CD4-positive, alpha-beta T cell treated with Interleukin-6 for 4 hours (primary cell): ENCODE results near the gene FAM217A.
"Not testable (repeated sequence)": the region's sequence is repeated elsewhere in the genome, so short reads cannot be mapped to it uniquely, and the experiment has no call there.

ENCODE experiments used
- DNase-seq: peaks from one replicate; pipeline ENCODE4 v3.0.0-alpha.2; 2020; ENCODE audit warnings: mixed read lengths

The FAM217A gene, protein sequence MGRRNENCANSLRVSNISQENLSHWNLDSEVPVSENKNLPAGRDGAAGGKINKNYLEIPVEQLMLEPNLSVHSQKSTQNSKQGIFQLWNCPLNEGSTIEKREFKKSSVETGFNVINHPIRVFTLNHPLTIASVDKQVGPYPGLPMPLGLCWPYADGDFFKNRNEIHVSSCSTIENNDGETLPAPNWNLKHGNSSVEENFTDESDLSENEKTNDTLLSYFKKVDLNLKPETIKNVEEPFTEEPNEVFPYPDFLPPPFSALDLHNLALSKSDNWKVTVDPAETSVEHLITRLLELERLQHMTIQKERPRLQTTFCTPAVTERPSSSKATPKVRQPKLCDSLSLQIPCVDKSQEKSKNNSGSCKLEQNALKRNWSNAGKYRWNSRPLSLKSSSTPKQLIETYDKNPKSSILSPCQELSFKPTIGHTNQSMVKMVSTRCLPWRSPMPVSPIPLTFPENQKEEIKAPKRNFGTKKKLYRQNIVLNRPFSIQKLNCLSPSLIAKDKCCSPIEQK

DNA sequence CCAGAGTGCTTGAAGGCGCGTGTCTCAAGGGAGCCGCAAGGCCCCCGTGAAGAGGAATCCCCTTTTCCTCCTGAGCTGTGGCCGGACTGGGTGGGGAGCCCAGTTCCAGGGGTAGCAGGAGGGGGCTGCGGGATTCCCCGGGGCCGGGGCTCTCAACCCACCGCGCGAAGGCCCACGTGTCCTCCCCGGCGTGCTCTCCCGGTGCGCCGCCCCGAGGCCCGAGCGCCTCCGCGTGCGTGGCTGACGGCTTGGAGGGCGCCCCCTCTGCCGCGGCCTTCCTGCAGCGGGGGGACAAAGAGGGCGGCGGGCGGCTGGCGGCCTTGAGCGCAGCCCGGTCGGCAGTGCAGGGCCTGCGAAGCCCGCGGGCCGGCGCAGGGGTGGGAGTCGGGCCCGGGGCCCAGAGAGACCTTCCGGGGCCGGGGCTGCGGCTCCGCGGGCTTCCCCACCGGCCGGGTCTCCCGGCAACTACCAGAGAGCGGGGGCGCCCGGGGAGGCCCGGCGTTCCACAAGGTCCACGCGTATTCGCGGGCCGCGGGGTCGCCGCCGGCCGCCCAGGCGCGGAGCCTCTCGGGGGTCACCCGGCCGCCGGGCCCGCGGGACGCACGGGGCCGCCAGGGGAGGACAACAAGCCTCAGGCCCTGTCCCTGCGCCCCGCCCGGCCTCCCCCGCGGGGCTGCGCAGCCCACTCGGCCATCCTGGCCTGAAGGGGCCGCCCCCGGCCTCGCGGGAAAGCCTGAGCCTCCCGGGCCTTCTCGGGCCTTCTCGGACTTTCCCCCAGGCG lies at the start of gene FAM217A:
Gene FAM217A, minus strand, starts transcription at position 447 of the 781 bp plus-strand sequence. CDS start 1,723 bp downstream, outside the sequence.
- DNase-seq = no peak

GRCh38 chr6:4128072-4128471 lies 49.1 kb upstream of the FAM217A start:
- DNase-seq = no peak

DNA sequence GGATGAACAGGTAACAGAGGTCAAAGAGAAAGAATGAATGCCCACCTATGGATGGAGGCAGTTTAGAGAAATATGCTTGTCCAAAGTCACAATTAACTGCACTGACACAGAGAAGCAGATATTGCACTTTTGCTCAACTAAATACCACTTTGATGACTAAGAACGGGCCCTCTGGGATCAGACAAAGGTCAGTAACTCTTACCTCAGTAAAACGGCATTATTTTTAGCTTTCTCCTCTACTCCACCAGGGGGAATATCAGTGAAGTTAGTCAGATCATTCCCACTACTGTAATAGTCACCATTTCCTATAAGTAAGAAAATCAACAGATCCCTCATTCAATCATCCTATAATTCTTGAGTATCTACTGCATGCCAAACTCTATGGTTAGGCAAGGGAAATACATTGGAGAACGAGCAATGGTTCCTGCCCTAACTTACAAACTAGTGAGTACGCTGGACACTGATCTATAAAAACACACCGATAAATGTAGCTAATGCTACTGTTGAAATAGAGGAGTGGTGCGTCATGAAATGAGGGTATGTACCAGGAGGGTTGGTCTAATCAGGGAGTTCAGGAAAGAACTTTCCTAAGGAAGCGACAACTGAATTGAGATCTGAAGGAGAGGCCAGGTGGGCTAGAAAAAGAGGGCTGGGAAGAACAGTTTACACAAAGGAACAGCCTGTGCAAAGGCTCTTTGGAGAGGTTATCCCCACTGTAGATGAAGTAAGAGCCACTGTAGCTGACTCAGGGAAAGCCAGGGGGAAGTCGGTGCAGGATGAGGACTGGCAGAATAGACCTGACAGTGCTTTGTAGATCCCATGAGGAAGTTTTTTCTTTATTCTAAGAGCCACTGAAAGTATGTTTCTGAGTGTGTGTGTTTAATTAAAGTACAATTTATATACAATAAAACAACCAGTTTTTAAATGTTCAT lies 47.3 kb upstream of the FAM217A start:
- no peak for DNase-seq

DNA sequence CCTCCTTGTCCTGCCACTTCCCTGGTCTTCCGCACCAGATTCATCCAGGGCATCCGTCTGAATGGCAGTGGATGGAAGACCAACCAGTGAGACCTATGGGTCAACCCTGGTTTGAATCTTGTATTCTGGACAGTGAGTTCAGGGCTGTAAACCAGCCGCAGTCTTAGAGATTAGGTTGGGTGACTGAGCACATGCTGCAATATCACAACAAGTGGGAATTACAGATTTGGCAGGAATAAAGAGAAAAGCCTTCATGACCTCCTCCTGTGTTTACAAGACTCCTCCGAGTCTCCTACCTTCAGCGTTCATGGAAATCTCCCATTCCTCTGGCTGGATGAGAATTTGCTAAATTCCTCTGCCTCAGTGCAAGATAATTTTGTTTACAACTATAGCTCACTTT lies 46.6 kb upstream of the FAM217A start:
- no peak for DNase-seq

DNA sequence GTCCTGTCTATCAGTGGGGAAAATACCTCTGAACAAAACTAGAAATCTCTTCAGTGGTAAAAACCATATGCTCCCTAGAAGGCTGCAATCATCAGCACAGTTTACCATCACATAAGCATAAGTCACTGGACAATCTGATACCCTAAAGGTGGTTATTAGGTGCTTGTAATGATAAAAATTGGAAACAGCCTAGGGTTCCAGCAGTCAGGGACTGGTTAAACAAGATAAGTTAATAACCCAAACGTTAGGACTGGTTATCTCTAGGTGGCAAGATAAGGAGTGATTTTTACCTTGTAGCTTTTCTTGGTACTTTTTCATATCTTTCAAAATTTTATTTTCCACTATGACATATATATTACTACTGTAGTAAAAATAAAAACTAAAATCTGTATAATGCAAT lies 45.4 kb upstream of the FAM217A start:
- no peak for DNase-seq

DNA sequence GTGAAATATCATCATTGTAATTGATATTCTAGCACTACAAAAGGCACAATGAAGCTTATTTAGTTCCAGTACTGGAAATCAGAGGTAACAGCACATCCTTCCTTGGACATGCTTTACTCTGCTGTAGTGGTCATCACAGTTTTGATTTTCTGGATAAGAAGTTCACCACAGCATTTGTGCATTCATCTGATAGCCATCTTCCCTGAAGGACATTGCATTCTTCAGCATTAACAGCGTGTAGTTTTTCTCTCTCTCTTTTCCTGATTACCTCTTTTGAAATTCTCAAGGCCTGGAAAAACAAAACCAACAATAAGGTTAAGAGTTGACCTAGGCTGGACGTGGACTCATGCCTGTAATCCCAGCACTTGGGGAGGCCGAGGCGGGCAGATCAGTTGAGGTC lies 36.8 kb upstream of the FAM217A start:
- no peak for DNase-seq

DNA sequence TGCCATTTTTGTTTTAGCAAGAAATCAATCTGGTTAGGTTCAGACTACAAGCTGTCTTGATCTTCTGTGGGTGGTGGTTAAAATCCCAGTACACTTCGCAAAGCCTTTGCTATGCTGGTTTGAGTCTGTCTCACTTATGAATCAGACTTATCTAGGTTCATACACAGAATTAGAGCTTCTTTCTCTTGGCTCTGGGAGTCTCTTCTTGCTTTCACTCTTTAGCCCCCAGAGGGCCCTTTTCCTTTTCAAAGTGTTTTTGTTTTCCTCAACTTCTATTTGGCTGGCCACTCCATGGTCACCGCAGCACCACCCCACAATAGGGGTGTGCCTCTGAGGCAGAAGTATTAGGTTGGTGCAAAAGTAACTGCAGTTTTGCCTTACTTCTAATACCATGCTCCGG lies 35.2 kb upstream of the FAM217A start:
- no peak for DNase-seq

DNA sequence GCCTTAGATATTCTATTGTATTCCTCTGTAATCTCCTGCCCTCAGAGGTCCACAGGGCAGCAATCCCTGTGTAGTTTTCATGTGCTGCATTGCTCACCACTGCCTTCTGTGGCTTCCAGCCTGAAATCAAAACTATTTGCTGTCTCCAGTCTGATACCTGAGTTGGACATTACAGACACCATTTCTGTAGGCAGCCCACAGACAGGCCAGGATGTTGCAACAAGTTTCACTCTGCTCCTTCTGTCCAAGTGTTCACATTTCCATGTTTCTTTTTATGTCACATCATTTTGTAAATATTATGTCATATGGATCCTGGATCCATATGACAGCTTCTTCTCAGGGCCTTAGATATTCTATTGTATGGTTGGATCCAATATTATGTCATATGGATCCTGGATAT lies 34.7 kb upstream of the FAM217A start:
- no peak for DNase-seq

DNA sequence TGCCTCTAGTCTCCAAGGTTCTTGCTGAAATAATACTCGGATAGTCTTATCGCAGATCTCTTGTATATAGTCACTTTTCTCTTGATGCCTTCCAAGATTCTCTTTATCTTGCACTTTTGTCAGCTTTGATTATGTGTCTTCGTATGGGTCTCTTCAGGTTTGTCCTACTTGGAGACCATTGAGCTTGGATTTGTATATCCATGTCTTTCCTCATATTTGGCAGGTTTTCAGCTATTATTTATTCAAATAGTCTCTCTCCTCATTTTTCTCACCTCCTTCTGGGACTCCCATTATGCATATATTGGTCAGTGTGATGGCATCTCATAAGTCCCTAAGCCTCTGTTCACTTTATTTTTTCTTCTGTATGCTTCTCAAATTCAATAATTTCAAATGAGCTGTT lies 33.4 kb upstream of the FAM217A start:
- no peak for DNase-seq

- not testable (repeated sequence) for DNase-seq
Measured at GRCh38 chr6:4109363-4109815, 30.5 kb upstream of the FAM217A start.

GRCh38 chr6:4108561-4109093 lies 29.7 kb upstream of the FAM217A start:
- DNase-seq = no peak

- no peak for DNase-seq
Measured at GRCh38 chr6:4107873-4108272, 28.9 kb upstream of the FAM217A start.

DNA sequence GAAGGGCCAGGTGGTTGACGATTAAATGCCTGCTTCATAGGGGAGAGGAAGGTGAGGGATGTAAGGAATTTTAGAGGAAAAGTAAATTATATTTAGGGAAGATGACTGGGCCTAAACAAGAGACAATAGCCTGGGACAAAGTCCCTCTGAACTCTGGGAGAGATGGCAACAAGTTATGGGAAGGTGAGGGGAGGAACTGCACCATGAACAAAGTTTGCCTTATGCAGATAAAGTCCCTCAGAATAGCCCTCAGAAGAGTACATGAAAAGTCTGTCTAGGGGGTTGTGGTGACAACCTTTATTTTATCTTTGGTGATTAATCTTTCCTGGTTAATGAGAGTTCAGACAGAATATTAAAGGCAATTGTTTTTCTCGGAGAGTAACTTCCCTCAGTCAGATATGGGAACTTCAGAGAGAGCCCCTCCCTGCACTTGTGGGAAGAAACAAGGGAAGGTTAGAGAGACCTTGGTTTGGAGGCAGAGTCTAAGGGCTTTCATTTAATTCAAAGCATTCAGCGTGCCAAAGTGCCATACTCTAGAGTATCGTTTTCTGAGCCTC lies 27.1 kb upstream of the FAM217A start:
- no peak for DNase-seq

GRCh38 chr6:4103929-4104328 lies 25.0 kb upstream of the FAM217A start:
- DNase-seq = no peak

DNA sequence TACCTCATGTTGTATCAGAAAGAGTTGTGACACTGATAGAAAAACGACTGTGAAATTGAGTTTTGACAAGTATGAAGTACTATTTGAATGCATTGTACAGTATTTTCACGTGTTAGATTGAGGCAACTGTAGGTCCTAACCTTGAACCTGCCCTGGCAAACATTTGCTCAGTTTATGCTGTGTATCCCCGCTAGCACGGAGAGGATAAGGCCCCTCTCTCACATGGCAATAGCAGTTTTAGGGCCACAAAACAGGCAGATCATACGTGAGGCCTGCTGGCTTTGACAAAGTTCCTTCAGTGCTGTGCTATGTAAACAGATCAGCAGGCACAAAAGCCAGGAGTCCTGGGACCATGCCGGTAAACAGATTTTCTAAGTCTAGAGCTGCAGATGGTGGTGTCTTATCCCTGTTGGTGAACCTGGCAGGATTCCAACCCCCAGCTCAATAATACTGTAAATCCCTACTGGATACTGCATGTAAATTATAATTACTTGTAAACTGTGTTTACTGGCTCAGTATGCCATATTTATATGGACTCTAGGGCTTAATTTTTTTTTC lies 23.8 kb upstream of the FAM217A start:
- no peak for DNase-seq

DNA sequence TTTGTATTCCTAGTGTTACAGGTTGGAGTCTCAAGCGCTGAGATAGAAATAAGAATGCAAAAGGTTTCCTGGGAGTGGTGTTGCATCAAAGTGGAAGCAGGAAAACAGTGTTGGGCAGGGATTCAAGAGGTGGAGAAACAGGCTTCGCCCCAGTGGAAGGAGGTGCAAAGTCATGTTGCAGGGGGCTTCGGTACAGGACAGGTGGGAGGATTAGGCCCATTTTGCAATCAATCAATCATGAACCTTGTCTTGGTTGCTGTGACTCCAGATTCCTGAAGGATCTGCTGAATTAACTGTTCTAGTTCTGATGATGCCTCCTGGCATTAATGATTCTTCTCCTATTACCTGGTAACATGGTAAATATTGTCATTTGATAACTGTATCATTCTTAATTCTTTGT lies 22.4 kb upstream of the FAM217A start:
- DNase-seq = no peak

GRCh38 chr6:4100655-4101054 lies 21.7 kb upstream of the FAM217A start:
- no peak for DNase-seq

DNA sequence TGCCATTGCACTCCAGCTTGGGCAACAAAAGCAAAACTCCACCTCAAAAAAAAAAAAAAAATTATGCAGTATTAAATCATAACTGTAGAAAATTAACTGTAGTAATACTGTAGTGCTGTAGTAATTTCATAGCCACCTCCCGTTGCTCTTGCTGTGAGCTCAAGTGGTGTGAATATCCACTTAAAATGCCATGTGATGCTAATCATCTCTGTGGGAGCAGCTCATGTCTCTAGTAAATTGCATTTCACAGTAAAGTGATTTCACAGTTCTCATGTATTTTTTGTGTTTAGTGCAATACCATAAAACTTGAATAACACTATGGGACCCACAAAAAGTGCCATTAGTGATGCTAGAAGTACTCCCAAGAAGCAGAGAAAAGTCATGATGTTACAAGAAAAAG lies 14.4 kb upstream of the FAM217A start:
- no peak for DNase-seq

DNA sequence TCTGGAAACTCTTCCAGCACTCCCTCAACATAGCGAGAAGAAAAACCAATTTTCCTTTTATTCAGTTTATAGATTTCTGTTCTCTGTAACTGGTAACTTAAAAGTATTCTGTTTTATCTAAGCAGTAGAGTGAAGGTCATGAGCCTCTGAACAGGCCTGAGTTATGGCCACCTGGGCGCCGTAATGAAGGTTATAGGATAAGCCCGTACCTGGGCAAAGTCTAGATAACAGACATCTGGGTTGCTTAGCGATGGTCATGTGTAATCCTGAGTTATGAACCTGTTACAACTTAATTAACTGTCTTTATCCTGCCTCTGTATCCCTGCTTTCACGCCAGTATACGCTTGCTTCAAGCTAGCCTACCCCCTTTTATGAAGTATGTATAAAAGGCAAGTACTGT lies 13.0 kb upstream of the FAM217A start:
- DNase-seq = no peak

- DNase-seq = not testable (repeated sequence)
Measured at GRCh38 chr6:4090043-4090442, 11.1 kb upstream of the FAM217A start.

GRCh38 chr6:4088704-4089103 lies 9.8 kb upstream of the FAM217A start:
- no peak for DNase-seq

DNA sequence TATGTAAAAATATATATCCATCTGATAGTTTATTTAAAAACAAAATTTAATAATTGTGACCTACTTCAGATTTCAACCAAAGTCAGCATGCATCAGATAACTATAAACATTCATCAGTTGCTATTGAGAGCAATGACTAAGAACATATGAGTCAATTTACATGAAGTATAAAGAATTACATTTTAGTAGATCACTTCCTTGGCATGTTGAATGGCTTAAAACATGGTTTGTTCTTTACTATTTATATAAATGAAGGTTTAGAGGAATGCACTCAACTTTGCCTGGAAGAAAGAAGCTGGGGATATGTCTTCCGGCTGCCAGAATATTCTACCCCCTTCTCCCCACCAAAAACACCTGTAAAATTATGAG lies 6.4 kb upstream of the FAM217A start:
- DNase-seq = no peak
